HFF-Myc (cell line): ENCODE measurements around the gene NCKAP5L.

Source experiments
- DNase-seq: peaks from one replicate; pipeline ENCODE4 v3.0.0-alpha.2; 2011; ENCODE audit warnings: low read depth; ENCODE audit errors: extremely low read depth
- H3K4me3 ChIP-seq: replicated peaks from 2 replicates; pipeline ENCODE4 v1.5.1; 2011; ENCODE audit warnings: low read depth, mild to moderate bottlenecking, control low read depth, low read length
- TF ChIP-seq, protein P1 (sequence below): IDR thresholded peaks from 2 replicates; pipeline ENCODE4 v1.5.1; 2012; ENCODE audit warnings: mild to moderate bottlenecking, low read depth, low read length, control low read depth; ENCODE audit errors: missing control alignments

Gene NCKAP5L

GRCh38 chr12:49767333-49767732 lies 60.9 kb downstream of the NCKAP5L start:
- TF ChIP-seq, protein P1, sequence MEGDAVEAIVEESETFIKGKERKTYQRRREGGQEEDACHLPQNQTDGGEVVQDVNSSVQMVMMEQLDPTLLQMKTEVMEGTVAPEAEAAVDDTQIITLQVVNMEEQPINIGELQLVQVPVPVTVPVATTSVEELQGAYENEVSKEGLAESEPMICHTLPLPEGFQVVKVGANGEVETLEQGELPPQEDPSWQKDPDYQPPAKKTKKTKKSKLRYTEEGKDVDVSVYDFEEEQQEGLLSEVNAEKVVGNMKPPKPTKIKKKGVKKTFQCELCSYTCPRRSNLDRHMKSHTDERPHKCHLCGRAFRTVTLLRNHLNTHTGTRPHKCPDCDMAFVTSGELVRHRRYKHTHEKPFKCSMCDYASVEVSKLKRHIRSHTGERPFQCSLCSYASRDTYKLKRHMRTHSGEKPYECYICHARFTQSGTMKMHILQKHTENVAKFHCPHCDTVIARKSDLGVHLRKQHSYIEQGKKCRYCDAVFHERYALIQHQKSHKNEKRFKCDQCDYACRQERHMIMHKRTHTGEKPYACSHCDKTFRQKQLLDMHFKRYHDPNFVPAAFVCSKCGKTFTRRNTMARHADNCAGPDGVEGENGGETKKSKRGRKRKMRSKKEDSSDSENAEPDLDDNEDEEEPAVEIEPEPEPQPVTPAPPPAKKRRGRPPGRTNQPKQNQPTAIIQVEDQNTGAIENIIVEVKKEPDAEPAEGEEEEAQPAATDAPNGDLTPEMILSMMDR, result no peak
- no peak for DNase-seq
- no peak overlapping the region for H3K4me3 ChIP-seq

- H3K4me3 ChIP-seq, result no peak overlapping the region
- TF ChIP-seq, protein P1, result no peak
- DNase-seq, result no peak
Observed at GRCh38 chr12:49766115-49766455, 62.1 kb downstream of the NCKAP5L start.

GRCh38 chr12:49764126-49764525 lies 64.1 kb downstream of the NCKAP5L start:
- H3K4me3 ChIP-seq, result no peak overlapping the region
- DNase-seq, result no peak
- TF ChIP-seq, protein P1, result no peak

GRCh38 chr12:49763006-49763591 lies 65.1 kb downstream of the NCKAP5L start:
- TF ChIP-seq, protein P1, result peak; percentile 82
- H3K4me3 ChIP-seq, result no peak overlapping the region
- DNase-seq, result no peak

DNA sequence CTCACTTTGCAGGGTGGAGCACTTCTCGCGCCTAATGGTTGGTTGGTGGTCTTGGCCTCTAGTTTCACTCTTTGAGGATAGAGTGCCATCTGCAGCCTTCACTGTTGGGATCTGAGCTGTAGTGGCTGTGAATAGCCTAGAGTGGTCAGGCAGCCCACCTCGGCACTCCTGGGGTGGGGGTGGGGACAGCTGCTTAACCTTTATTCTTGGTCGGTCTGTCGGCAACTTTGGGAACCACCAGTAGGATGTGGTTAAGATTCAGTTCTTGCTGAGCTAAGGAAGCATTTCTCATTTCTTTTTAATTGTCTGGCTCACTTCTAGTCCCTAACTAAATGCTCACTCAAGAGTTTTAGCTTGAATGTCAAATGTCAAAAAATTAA lies 65.8 kb downstream of the NCKAP5L start:
- TF ChIP-seq, protein P1, result no peak
- H3K4me3 ChIP-seq, result no peak overlapping the region
- no peak for DNase-seq

DNA sequence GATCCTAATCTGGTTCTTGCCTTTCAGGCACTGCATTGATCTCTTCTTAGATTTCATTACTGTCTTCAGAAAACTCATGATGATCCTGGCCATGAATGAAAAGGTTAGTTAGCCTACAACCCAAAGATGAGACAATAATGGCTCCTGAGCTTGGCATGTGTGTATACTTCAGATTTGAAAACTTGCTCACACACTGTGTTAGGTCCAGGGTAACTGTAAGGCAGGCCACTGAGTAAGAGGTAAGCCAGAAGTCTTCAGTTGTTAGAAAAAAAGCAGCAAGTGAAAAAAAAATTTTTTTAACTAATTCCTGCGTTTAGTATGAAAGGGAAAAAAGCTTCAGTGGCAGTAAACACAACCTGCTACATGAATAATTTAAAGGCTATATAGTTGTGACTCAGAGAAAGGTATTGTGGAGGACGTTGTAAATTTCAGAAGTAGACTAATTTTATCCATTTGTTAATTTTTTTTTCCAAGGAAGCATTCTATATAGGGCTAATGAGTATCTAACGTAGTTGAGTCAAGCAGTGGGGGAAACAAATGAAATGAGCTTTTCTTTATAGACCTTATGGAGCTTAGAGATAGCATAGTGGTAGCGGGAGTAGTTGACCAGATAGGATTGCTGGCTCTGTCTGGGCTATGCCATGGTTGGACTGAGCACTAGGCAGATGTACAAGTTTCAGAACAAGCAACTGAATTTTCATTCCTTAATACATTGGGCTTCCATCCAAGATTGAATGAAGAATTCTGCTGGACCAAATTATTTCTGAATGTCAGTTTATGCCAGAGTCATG lies 66.3 kb downstream of the NCKAP5L start:
- no peak overlapping the region for H3K4me3 ChIP-seq
- TF ChIP-seq, protein P1, result no peak
- DNase-seq, result no peak
